SU-DHL-6 (cell line): ENCODE measurements around the gene KCNK15.

Experiments
- H2AFZ ChIP-seq: fragments of 200-600 bp; sonication (generic); 2 replicates; pipeline ENCODE4 v1.6.1; 2014; ENCODE audit warnings: low read depth, mild to moderate bottlenecking, moderate library complexity, mixed read lengths, antibody characterized with exemption, low read length; ENCODE audit not compliant: severe bottlenecking
- H3F3A ChIP-seq: fragments of 200-600 bp; shearing (Covaris generic); 2 replicates; pipeline ENCODE4 v1.6.0; 2016; ENCODE audit warnings: antibody characterized with exemption, mild to moderate bottlenecking; ENCODE audit not compliant: insufficient read depth
- H3K27ac ChIP-seq: fragments of 200-600 bp; sonication (generic); 2 replicates; pipeline ENCODE4 v1.5.1; 2016; ENCODE audit warnings: low read depth, mild to moderate bottlenecking, low read length, moderate library complexity, mixed read lengths
- H3K27me3 ChIP-seq: fragments of 200-600 bp; sonication (generic), shearing (Covaris generic); 2 replicates; pipeline ENCODE4 v1.6.0; 2014; ENCODE audit warnings: mild to moderate bottlenecking, low read length
- H3K36me3 ChIP-seq: fragments of 200-600 bp; sonication (generic); 2 replicates; pipeline ENCODE4 v1.6.1; 2014; ENCODE audit warnings: mild to moderate bottlenecking, low read length, mixed read lengths
- H3K4me2 ChIP-seq: fragments of 300-600, 200-600 bp; shearing (Covaris generic), sonication (generic); 2 replicates; pipeline ENCODE4 v1.6.0; 2014; ENCODE audit warnings: low read length, low read depth, mild to moderate bottlenecking; ENCODE audit not compliant: poor library complexity, severe bottlenecking
- H3K4me3 ChIP-seq: fragments of 200-600 bp; sonication (generic); 2 replicates; pipeline ENCODE4 v1.5.1; 2014; ENCODE audit warnings: antibody characterized with exemption, low read length, mild to moderate bottlenecking, mixed read lengths; ENCODE audit not compliant: insufficient read depth, poor library complexity, severe bottlenecking
- H3K79me2 ChIP-seq: fragments of 200-600 bp; sonication (generic); 2 replicates; pipeline ENCODE4 v1.6.1; 2014; ENCODE audit warnings: mild to moderate bottlenecking, low read length, moderate library complexity; ENCODE audit not compliant: insufficient read depth
- H3K9ac ChIP-seq: fragments of 200-600 bp; sonication (generic); 2 replicates; pipeline ENCODE4 v1.7.0; 2014; ENCODE audit warnings: mild to moderate bottlenecking, low read length
- H3K9me2 ChIP-seq: fragments of 200-600 bp; sonication (generic); replicated peaks from 2 replicates; pipeline ENCODE4 v1.6.1; 2014; ENCODE audit warnings: low read length; ENCODE audit not compliant: insufficient read depth
- H3K9me3 ChIP-seq: fragments of 200-600 bp; sonication (generic); 2 replicates; pipeline ENCODE4 v1.6.1; 2014; ENCODE audit warnings: low read length, mixed read lengths; ENCODE audit not compliant: insufficient read depth
- H4K20me1 ChIP-seq: fragments of 200-600 bp; sonication (generic); 2 replicates; pipeline ENCODE4 v1.6.1; 2014; ENCODE audit warnings: low read depth, mild to moderate bottlenecking, antibody characterized with exemption, low read length, moderate library complexity, mixed read lengths
- EZH2phosphoT487 ChIP-seq: fragments of 200-600 bp; sonication (generic), shearing (Covaris generic); conservative IDR thresholded peaks from 2 replicates; pipeline ENCODE4 v1.6.1; 2018; ENCODE audit warnings: mild to moderate bottlenecking, antibody characterized with exemption, low read length, moderate library complexity, mixed read lengths
- TF ChIP-seq, protein P1 (sequence below): fragments of 200-600 bp; sonication (generic); IDR thresholded peaks from one replicate; pipeline ENCODE4 v1.5.1; 2017; ENCODE audit warnings: antibody characterized with exemption, mild to moderate bottlenecking, low read length, moderate library complexity; ENCODE audit not compliant: insufficient read depth, poor library complexity, severe bottlenecking

Gene KCNK15

DNA sequence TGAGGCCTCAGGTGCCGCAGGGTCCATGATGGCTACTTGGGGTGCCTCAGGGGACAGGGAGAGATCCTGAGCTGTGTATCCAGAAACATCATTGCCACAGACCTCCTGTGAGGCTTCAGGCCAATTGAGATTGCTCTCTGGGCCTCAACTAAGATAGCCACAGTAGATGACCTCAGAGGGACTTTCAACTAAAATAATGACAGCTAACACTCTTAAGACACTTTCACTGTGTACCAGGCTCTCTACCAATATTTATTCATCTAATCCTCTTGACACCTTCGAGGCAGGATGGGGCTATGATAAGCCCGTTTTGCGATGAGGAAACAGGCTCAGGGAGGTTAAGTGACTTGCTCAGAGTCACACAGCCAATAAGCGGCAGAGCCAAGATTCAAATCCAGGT, 54.0 kb downstream of the KCNK15 start:
- no peaks in the 10 kb centered on the region for H3K27me3 ChIP-seq
- H3K9me2 ChIP-seq = no peaks in the 10 kb centered on the region
- H4K20me1 ChIP-seq = no peaks in the 10 kb centered on the region
- no peaks in the 10 kb centered on the region for H3K9me3 ChIP-seq
- H3K27ac ChIP-seq = no peak overlapping the region
- H3K9ac ChIP-seq = no peak overlapping the region
- no peak overlapping the region for H3K4me2 ChIP-seq
- no peak overlapping the region for H2AFZ ChIP-seq
- H3K79me2 ChIP-seq = no peaks in the 10 kb centered on the region
- no peak overlapping the region for H3K4me3 ChIP-seq
- H3F3A ChIP-seq = no peaks in the 10 kb centered on the region
- TF ChIP-seq, protein P1, sequence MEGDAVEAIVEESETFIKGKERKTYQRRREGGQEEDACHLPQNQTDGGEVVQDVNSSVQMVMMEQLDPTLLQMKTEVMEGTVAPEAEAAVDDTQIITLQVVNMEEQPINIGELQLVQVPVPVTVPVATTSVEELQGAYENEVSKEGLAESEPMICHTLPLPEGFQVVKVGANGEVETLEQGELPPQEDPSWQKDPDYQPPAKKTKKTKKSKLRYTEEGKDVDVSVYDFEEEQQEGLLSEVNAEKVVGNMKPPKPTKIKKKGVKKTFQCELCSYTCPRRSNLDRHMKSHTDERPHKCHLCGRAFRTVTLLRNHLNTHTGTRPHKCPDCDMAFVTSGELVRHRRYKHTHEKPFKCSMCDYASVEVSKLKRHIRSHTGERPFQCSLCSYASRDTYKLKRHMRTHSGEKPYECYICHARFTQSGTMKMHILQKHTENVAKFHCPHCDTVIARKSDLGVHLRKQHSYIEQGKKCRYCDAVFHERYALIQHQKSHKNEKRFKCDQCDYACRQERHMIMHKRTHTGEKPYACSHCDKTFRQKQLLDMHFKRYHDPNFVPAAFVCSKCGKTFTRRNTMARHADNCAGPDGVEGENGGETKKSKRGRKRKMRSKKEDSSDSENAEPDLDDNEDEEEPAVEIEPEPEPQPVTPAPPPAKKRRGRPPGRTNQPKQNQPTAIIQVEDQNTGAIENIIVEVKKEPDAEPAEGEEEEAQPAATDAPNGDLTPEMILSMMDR = no peak
- no peak for TF ChIP-seq EZH2phosphoT487
- no peaks in the 10 kb centered on the region for H3K36me3 ChIP-seq

DNA sequence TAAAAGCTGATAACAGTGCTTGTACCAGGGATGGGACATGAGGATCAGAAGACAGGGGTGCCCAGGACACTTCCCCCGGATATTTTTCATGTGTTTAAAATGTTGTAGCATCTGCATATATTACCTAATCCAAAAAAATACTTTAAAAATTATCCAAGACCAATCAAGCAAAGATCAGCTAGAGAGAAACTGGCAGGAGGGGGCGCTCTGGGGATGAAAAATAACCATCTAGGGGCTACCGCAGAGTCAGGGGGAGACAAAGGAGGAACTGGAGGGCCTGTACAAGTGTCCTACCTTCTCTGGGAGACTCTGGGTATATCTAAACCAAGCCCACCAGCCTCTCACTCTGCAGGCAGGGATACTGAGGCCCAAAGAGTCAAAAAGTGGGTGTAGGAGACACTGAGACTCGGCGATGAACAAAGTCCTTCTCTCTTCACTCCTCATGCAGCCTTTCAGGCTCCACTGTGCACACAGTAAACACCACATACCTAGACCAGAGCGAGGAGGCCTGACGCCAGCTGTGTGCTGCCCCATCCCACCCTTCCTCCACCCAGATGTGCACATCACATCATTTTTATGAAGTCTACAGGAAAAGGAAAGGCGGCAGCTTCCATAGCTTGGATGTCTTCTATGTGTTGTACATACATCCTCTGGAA, 54.9 kb downstream of the KCNK15 start:
- Histone ChIP-seq H2AFZ (no peak overlapping the region), H3K27ac (no peak overlapping the region), H3K27me3 (no peaks in the 10 kb centered on the region), H3K4me3 (no peak overlapping the region), H4K20me1 (no peaks in the 10 kb centered on the region), H3K9ac (no peak overlapping the region), H3K9me3 (no peaks in the 10 kb centered on the region), H3K9me2 (no peaks in the 10 kb centered on the region), H3K4me2 (no peak overlapping the region), H3K79me2 (no peaks in the 10 kb centered on the region), H3K36me3 (no peaks in the 10 kb centered on the region), H3F3A (no peaks in the 10 kb centered on the region)
- TF ChIP-seq EZH2phosphoT487 = no peak
- TF ChIP-seq, protein P1 = peak; percentile 75
